LNCAP (cell line): ENCODE data around the gene TPCN2.

ENCODE experiments used
- CTCF ChIP-seq: fragments of 450-650 bp; IDR thresholded peaks from 2 replicates; pipeline ENCODE4 v1.5.1; 2017; ENCODE audit warnings: mild to moderate bottlenecking

Gene TPCN2

GRCh38 chr11:69132301-69132670 is 83.6 kb downstream of the TPCN2 start:
- no peak for TF ChIP-seq CTCF

- TF ChIP-seq CTCF = no peak
Measured at GRCh38 chr11:69133251-69133650, 84.5 kb downstream of the TPCN2 start.

GRCh38 chr11:69134957-69135356 is 86.2 kb downstream of the TPCN2 start:
- TF ChIP-seq CTCF = no peak

GRCh38 chr11:69135420-69136363 is 87.0 kb downstream of the TPCN2 start:
- TF ChIP-seq CTCF = no peak

- no peak for TF ChIP-seq CTCF
Measured at GRCh38 chr11:69136471-69136870, 87.7 kb downstream of the TPCN2 start.

GRCh38 chr11:69137151-69137844 is 88.6 kb downstream of the TPCN2 start:
- no peak for TF ChIP-seq CTCF

GRCh38 chr11:69138265-69138664 is 89.5 kb downstream of the TPCN2 start:
- TF ChIP-seq CTCF = no peak
